GM23338 (cell line): ENCODE results near the gene ESYT2.

ENCODE experiments used
- CREB1 ChIP-seq: fragments of 250-450 bp; sonication (Bioruptor Pico); IDR thresholded peaks from 2 replicates; pipeline ENCODE4 v1.5.0; 2020; ENCODE audit warnings: low read depth, mild to moderate bottlenecking, moderate library complexity
- CTCF ChIP-seq, 2 experiments: fragments of 200-600 bp in 1 of 2; sonication (generic) in 1 of 2; conservative IDR thresholded peaks; 2 replicates each; pipeline versions ENCODE4 v1.5.1 to v1.6.1; 2016 to 2017; ENCODE audit warnings: antibody characterized with exemption in 2 of 2, low read depth in 2 of 2, mild to moderate bottlenecking in 2 of 2, moderate library complexity in 1 of 2
- ETS1 ChIP-seq: IDR thresholded peaks from 2 replicates; pipeline ENCODE4 v1.6.1; 2016; ENCODE audit warnings: antibody characterized with exemption
- EZH2 ChIP-seq: fragments of 200-600 bp; sonication (generic); IDR thresholded peaks from one replicate; pipeline ENCODE4 v1.8.0; 2017; ENCODE audit warnings: antibody characterized with exemption, mild to moderate bottlenecking, low read depth; ENCODE audit not compliant: unreplicated experiment
- EZH2phosphoT487 ChIP-seq: fragments of 200-600 bp; sonication (generic); IDR thresholded peaks from one replicate; pipeline ENCODE4 v1.8.1; 2018; ENCODE audit warnings: antibody characterized with exemption; ENCODE audit not compliant: unreplicated experiment
- JUNB ChIP-seq: IDR thresholded peaks from one replicate; pipeline ENCODE4 v1.6.1; 2016; ENCODE audit warnings: antibody characterized with exemption; ENCODE audit not compliant: unreplicated experiment
- NANOG ChIP-seq: IDR thresholded peaks from 2 replicates; pipeline ENCODE4 v1.6.1; 2016; ENCODE audit warnings: antibody characterized with exemption, borderline replicate concordance
- POLR2AphosphoS5 ChIP-seq: IDR thresholded peaks from 2 replicates; pipeline ENCODE4 v1.6.1; 2016; ENCODE audit warnings: antibody characterized with exemption, low read depth
- REST ChIP-seq: IDR thresholded peaks from one replicate; pipeline ENCODE4 v1.6.1; 2018; ENCODE audit warnings: antibody characterized with exemption; ENCODE audit not compliant: unreplicated experiment
- STAT1 ChIP-seq: IDR thresholded peaks from one replicate; pipeline ENCODE4 v1.6.1; 2016; ENCODE audit warnings: antibody characterized with exemption; ENCODE audit not compliant: unreplicated experiment
- ZNF114 ChIP-seq: fragments of 250-450 bp; sonication (Bioruptor Pico); IDR thresholded peaks from 2 replicates; pipeline ENCODE4 v1.5.0; 2020; ENCODE audit warnings: mild to moderate bottlenecking, moderate library complexity
- ZNF331 ChIP-seq: fragments of 250-450 bp; sonication (Bioruptor Pico); IDR thresholded peaks from 2 replicates; pipeline ENCODE4 v1.5.0; 2020; ENCODE audit warnings: low read depth, mild to moderate bottlenecking, moderate library complexity
- TF ChIP-seq, protein P1 (sequence below): fragments of 250-450 bp; sonication (Bioruptor Pico); IDR thresholded peaks from 2 replicates; pipeline ENCODE4 v1.5.0; 2020; ENCODE audit warnings: mild to moderate bottlenecking, moderate library complexity

DNA sequence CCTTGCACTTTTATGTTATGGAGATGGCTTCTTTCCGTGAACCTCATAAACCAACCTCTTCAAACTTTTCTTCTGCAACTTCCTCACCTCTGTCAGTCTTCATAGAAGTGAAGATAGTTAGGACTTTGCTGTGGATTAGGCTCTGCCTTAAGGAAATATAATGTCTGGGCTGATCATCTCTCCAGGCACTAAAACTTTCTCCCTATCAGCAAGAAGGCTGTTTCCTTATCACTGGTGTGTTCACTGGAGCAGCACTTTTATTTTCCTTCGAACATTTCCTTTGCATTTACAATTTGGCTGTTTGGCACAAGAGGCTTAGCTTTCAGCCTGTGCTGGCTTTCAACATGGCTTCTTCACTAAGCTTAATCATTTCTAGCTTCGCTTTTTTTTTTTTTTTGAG, 52.8 kb downstream of the ESYT2 start:
- TF ChIP-seq ZNF331 (CRISPR knock-in tag), result no peak
- TF ChIP-seq POLR2AphosphoS5, result no peak
- TF ChIP-seq CTCF (conservative IDR thresholded peaks at IDR 0.05; ENCODE audit: low read depth in 2 of 2), result no peak
- TF ChIP-seq CREB1 (CRISPR knock-in tag), result no peak
- no peak for TF ChIP-seq EZH2
- no peak for TF ChIP-seq REST
- no peak for TF ChIP-seq EZH2phosphoT487
- TF ChIP-seq ZNF114, result no peak
- TF ChIP-seq NANOG, result no peak
- no peak for TF ChIP-seq JUNB
- no peak for TF ChIP-seq ETS1
- TF ChIP-seq STAT1, result no peak
- TF ChIP-seq, protein P1, sequence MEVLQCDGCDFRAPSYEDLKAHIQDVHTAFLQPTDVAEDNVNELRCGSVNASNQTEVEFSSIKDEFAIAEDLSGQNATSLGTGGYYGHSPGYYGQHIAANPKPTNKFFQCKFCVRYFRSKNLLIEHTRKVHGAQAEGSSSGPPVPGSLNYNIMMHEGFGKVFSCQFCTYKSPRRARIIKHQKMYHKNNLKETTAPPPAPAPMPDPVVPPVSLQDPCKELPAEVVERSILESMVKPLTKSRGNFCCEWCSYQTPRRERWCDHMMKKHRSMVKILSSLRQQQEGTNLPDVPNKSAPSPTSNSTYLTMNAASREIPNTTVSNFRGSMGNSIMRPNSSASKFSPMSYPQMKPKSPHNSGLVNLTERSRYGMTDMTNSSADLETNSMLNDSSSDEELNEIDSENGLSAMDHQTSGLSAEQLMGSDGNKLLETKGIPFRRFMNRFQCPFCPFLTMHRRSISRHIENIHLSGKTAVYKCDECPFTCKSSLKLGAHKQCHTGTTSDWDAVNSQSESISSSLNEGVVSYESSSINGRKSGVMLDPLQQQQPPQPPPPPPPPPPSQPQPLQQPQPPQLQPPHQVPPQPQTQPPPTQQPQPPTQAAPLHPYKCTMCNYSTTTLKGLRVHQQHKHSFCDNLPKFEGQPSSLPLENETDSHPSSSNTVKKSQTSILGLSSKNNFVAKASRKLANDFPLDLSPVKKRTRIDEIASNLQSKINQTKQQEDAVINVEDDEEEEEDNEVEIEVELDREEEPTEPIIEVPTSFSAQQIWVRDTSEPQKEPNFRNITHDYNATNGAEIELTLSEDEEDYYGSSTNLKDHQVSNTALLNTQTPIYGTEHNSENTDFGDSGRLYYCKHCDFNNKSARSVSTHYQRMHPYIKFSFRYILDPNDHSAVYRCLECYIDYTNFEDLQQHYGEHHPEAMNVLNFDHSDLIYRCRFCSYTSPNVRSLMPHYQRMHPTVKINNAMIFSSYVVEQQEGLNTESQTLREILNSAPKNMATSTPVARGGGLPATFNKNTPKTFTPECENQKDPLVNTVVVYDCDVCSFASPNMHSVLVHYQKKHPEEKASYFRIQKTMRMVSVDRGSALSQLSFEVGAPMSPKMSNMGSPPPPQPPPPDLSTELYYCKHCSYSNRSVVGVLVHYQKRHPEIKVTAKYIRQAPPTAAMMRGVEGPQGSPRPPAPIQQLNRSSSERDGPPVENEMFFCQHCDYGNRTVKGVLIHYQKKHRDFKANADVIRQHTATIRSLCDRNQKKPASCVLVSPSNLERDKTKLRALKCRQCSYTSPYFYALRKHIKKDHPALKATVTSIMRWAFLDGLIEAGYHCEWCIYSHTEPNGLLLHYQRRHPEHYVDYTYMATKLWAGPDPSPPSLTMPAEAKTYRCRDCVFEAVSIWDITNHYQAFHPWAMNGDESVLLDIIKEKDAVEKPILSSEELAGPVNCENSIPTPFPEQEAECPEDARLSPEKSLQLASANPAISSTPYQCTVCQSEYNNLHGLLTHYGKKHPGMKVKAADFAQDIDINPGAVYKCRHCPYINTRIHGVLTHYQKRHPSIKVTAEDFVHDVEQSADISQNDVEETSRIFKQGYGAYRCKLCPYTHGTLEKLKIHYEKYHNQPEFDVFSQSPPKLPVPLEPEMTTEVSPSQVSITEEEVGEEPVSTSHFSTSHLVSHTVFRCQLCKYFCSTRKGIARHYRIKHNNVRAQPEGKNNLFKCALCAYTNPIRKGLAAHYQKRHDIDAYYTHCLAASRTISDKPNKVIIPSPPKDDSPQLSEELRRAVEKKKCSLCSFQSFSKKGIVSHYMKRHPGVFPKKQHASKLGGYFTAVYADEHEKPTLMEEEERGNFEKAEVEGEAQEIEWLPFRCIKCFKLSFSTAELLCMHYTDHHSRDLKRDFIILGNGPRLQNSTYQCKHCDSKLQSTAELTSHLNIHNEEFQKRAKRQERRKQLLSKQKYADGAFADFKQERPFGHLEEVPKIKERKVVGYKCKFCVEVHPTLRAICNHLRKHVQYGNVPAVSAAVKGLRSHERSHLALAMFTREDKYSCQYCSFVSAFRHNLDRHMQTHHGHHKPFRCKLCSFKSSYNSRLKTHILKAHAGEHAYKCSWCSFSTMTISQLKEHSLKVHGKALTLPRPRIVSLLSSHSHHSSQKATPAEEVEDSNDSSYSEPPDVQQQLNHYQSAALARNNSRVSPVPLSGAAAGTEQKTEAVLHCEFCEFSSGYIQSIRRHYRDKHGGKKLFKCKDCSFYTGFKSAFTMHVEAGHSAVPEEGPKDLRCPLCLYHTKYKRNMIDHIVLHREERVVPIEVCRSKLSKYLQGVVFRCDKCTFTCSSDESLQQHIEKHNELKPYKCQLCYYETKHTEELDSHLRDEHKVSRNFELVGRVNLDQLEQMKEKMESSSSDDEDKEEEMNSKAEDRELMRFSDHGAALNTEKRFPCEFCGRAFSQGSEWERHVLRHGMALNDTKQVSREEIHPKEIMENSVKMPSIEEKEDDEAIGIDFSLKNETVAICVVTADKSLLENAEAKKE (CRISPR knock-in tag), result no peak
